ENCODE measurements around the gene HLA-F. TPM values are rescaled to one million over a fixed set of nuclear protein-coding genes. Genes with fewer than 3 reads are reported as not detected.

Gene HLA-F
- total and polyA plus RNA-seq, 2 experiments from 2014 or later = 0.43 to 0.93 TPM

DNA sequence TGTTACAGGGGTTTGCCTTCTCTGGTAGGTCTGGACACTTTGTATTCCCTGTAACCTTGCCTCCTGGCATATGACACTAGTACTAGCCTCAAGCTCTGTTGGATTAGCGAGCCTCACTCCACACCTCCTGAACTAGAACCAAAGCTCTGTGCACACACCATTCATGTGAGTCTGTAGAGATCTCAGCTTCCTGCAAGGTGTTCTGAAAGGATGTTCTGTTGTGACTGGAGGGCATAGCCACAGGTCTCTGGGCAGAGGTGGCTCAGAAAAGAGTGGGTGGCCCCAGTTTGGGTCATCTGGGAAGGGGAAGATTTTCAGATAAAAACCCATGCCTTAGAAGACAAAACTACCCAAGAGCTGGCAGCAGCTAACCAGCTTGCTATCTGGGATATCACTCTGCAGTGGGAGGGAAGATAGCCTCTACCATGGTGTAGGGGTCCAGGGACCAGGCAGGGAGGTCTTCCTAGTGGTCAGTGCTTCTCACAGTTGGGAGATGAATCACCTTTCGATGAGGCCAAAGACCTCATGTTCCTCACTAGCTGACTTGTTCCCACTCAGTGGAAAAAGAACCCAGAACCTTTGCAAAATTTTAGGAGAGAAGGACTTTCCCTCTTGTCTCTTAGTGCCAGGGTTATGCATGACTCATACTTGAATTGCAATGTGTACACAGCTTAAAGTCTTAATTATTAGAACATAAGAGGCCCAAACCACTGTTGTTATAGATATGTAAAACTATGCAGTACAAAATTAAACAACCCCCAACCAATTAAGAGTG lies 41.4 kb downstream of the HLA-F start:
- H3K27ac ChIP-seq = no peak overlapping the region
- no peaks in the 10 kb centered on the region for H3K36me3 ChIP-seq (ENCODE audit: low read depth)
- no peaks in the 10 kb centered on the region for H3K79me2 ChIP-seq (ENCODE audit: insufficient read depth)
- H3K4me3 ChIP-seq = no peak overlapping the region
- H2AFZ ChIP-seq = no peak overlapping the region
- DNase-seq = peak; percentile 57
- peak overlapping the region; percentile 64 for H3K4me2 ChIP-seq (ENCODE audit: unreplicated experiment)
- H3K4me1 ChIP-seq (ENCODE audit: insufficient read depth) = peaks cover 34% of the 10 kb centered on the region
- in situ Hi-C loops (cut with MboI) = no loop called here
- H3K27me3 ChIP-seq (replicated peaks; ENCODE audit: insufficient read depth) = no peaks in the 10 kb centered on the region
- H3F3A ChIP-seq (ENCODE audit: insufficient read depth) = peaks cover 13% of the 10 kb centered on the region
- no peaks in the 10 kb centered on the region for H3K9me2 ChIP-seq (ENCODE audit: insufficient read depth)
- no peak overlapping the region for H3K9ac ChIP-seq
- TF ChIP-seq EZH2phosphoT487 (IDR thresholded peaks at IDR 0.05; ENCODE audit: insufficient read depth, low read depth) = no peak
- no peak for TF ChIP-seq EZH2 (IDR thresholded peaks at IDR 0.05; ENCODE audit: insufficient read depth, poor library complexity, severe bottlenecking)
- WGBS, 2 experiments (ENCODE audit: low coverage in 1 of 2, low lambda C conversion rate in 2 of 2, missing lambda C conversion rate in 2 of 2) = 46 to 51% methylated on average over 2 of the region's 2 CpGs
- no peaks in the 10 kb centered on the region for H4K20me1 ChIP-seq (ENCODE audit: insufficient read depth)
- no peaks in the 10 kb centered on the region for H3K9me3 ChIP-seq (ENCODE audit: low read depth)

DNA sequence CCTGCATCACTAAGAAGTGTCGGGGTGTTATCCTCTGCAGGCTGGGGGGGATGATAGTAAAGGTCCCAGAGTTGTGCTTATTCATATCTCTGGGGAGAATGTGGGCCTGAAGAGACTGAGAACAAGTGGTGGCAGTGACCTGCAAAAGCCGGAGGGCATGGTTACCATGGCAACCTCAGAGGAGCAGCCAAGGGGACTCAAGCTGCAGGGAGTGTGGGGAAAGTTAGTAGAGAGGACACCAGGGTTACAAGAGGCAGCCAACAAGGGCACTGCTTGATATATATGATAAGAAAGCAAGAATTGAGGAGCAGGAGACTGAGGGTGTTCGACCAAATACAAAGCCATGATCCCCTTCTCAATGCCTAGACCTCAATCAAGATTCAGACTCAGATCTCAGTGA lies 46.1 kb downstream of the HLA-F start:
- H3K27me3 ChIP-seq (replicated peaks; ENCODE audit: insufficient read depth) = no peaks in the 10 kb centered on the region
- H3K36me3 ChIP-seq (ENCODE audit: low read depth) = no peaks in the 10 kb centered on the region
- H3K4me2 ChIP-seq (ENCODE audit: unreplicated experiment) = no peak overlapping the region
- no peak overlapping the region for H2AFZ ChIP-seq
- H3K4me1 ChIP-seq (ENCODE audit: insufficient read depth) = peaks cover 10% of the 10 kb centered on the region
- 52 to 62% methylated on average over 3 of the region's 3 CpGs for WGBS, 2 experiments (ENCODE audit: low coverage in 1 of 2, low lambda C conversion rate in 2 of 2, missing lambda C conversion rate in 2 of 2)
- no peak overlapping the region for H3K4me3 ChIP-seq
- in situ Hi-C loops (cut with MboI) = no loop called here
- H3K79me2 ChIP-seq (ENCODE audit: insufficient read depth) = no peaks in the 10 kb centered on the region
- H3K9ac ChIP-seq = no peak overlapping the region
- H3K9me2 ChIP-seq (ENCODE audit: insufficient read depth) = no peaks in the 10 kb centered on the region
- H4K20me1 ChIP-seq (ENCODE audit: insufficient read depth) = no peaks in the 10 kb centered on the region
- peaks cover 5% of the 10 kb centered on the region for H3F3A ChIP-seq (ENCODE audit: insufficient read depth)
- no peak for DNase-seq
- no peak overlapping the region for H3K27ac ChIP-seq
- TF ChIP-seq EZH2 (IDR thresholded peaks at IDR 0.05; ENCODE audit: insufficient read depth, poor library complexity, severe bottlenecking) = no peak
- no peak for TF ChIP-seq EZH2phosphoT487 (IDR thresholded peaks at IDR 0.05; ENCODE audit: insufficient read depth, low read depth)
- no peaks in the 10 kb centered on the region for H3K9me3 ChIP-seq (ENCODE audit: low read depth)

DNA sequence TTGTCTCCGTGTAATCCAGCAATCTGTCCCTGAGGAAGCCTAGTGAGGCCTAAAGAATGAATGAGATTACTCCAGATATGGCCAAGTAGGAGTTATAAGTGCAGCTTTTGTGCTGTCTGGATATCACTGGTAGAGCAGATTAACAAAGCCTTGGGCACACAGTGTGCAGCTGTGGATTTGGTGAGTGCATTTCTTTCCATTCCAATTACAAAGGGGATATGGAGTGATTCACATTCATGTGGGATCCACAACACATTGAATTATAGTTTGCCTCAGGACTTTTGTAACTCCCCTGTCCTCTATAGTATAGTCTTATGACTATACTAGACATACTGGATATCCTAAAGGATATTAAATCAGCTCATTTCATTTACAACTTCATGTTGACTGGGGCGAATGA lies 47.1 kb downstream of the HLA-F start:
- in situ Hi-C loops (cut with MboI) = no loop called here

DNA sequence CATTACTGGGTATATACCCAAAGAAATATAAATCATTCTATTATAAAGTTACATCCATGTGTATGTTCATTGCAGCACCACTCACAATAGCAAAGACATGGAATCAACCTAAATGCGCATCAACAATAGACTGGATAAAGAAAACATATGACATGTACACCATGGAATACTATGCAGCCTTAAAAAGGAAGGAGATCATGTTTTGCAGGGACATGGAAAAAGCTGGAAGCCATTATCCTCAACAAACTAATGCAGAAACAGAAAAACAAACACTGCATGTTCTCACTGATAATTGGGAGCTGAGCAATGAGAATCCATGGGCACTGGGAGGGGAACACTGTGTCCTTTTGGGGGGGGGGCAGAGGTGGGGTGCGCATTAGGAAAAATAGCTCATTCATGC lies 53.5 kb downstream of the HLA-F start:
- Histone ChIP-seq H3K9me2 (ENCODE audit: insufficient read depth) (no peaks in the 10 kb centered on the region), H3K9ac (no peak overlapping the region), H3K4me2 (ENCODE audit: unreplicated experiment) (no peak overlapping the region), H3K27me3 (replicated peaks; ENCODE audit: insufficient read depth) (peaks cover 13% of the 10 kb centered on the region), H2AFZ (no peak overlapping the region), H3K79me2 (ENCODE audit: insufficient read depth) (no peaks in the 10 kb centered on the region), H3K27ac (no peak overlapping the region), H3K4me3 (no peak overlapping the region), H3K36me3 (ENCODE audit: low read depth) (no peaks in the 10 kb centered on the region), H4K20me1 (ENCODE audit: insufficient read depth) (no peaks in the 10 kb centered on the region), H3K9me3 (ENCODE audit: low read depth) (no peaks in the 10 kb centered on the region), H3F3A (ENCODE audit: insufficient read depth) (no peaks in the 10 kb centered on the region), H3K4me1 (ENCODE audit: insufficient read depth) (no peaks in the 10 kb centered on the region)
- in situ Hi-C loops (cut with MboI) = no loop called here
- no peak for DNase-seq
- TF ChIP-seq EZH2 (IDR thresholded peaks at IDR 0.05; ENCODE audit: insufficient read depth, poor library complexity, severe bottlenecking) = no peak
- no peak for TF ChIP-seq EZH2phosphoT487 (IDR thresholded peaks at IDR 0.05; ENCODE audit: insufficient read depth, low read depth)
- 41 to 52% methylated on average over 2 of the region's 2 CpGs for WGBS, 2 experiments (ENCODE audit: low coverage in 1 of 2, low lambda C conversion rate in 2 of 2, missing lambda C conversion rate in 2 of 2)

More for the DNA sequence above, 47.1 kb downstream of the HLA-F start:
- DNase-seq = no peak
- WGBS, 2 experiments (ENCODE audit: low coverage in 1 of 2, low lambda C conversion rate in 2 of 2, missing lambda C conversion rate in 2 of 2) = 31 to 45% methylated on average over 2 of the region's 2 CpGs
- Histone ChIP-seq H3K27ac (no peak overlapping the region), H3K4me3 (no peak overlapping the region), H3K9me3 (ENCODE audit: low read depth) (no peaks in the 10 kb centered on the region), H3K4me2 (ENCODE audit: unreplicated experiment) (no peak overlapping the region), H3K4me1 (ENCODE audit: insufficient read depth) (no peaks in the 10 kb centered on the region; the same call in 1 of the 2 replicates), H3K36me3 (ENCODE audit: low read depth) (no peaks in the 10 kb centered on the region), H2AFZ (no peak overlapping the region), H3K79me2 (ENCODE audit: insufficient read depth) (no peaks in the 10 kb centered on the region), H3K9me2 (ENCODE audit: insufficient read depth) (no peaks in the 10 kb centered on the region), H3K27me3 (replicated peaks; ENCODE audit: insufficient read depth) (0 out of 2 replicates have a peak, but pooled peaks cover 3% of the 10 kb centered on the region), H4K20me1 (ENCODE audit: insufficient read depth) (no peaks in the 10 kb centered on the region), H3K9ac (no peak overlapping the region), H3F3A (ENCODE audit: insufficient read depth) (no peaks in the 10 kb centered on the region)
- TF ChIP-seq EZH2phosphoT487 (IDR thresholded peaks at IDR 0.05; ENCODE audit: insufficient read depth, low read depth) = no peak
- no peak for TF ChIP-seq EZH2 (IDR thresholded peaks at IDR 0.05; ENCODE audit: insufficient read depth, poor library complexity, severe bottlenecking)

Small RNA genes within 50 kb of the gene (small RNA-seq; reads per million reads assigned to genes)
- gene AL645939.2 (ENCODE audit: low read depth, low replicate concordance) = not detected
- not detected for gene AL645939.3 (ENCODE audit: low read depth, low replicate concordance)
- not detected for gene AL645939.4 (ENCODE audit: low read depth, low replicate concordance)
- not detected for gene RF00019 (ENCODE audit: low read depth, low replicate concordance)

Other genes with a start within 250 kb of the HLA-F start
- gene MAS1L, start 235.5 kb upstream of the HLA-F start, total RNA-seq (2014; rRNA removed; shearing (Covaris generic)) = not detected in 2 replicates
- gene MAS1L, start 235.5 kb upstream of the HLA-F start, polyA plus RNA-seq (2016; fragmentation: Nextera tagmentation; extraction: Ambion mirVana) = not detected in 2 replicates
- not detected in 2 replicates for gene UBD, start 163.7 kb upstream of the HLA-F start, total RNA-seq (2014; rRNA removed; shearing (Covaris generic))
- gene UBD, start 163.7 kb upstream of the HLA-F start, polyA plus RNA-seq (2016; fragmentation: Nextera tagmentation; extraction: Ambion mirVana) = not detected in 2 replicates
- not detected in 2 replicates for gene OR2H2, start 138.3 kb upstream of the HLA-F start, total RNA-seq (2014; rRNA removed; shearing (Covaris generic))
- not detected in 2 replicates for gene OR2H2, start 138.3 kb upstream of the HLA-F start, polyA plus RNA-seq (2016; fragmentation: Nextera tagmentation; extraction: Ambion mirVana)
- 4.6 and 5.3 TPM in 2 replicates for gene GABBR1, start 90.3 kb upstream of the HLA-F start, total RNA-seq (2014; rRNA removed; shearing (Covaris generic))
- 5.8 and 6.1 TPM in 2 replicates for gene GABBR1, start 90.3 kb upstream of the HLA-F start, polyA plus RNA-seq (2016; fragmentation: Nextera tagmentation; extraction: Ambion mirVana)
- not detected in 2 replicates for gene MOG, start 66.3 kb upstream of the HLA-F start, total RNA-seq (2014; rRNA removed; shearing (Covaris generic))
- not detected in 2 replicates for gene MOG, start 66.3 kb upstream of the HLA-F start, polyA plus RNA-seq (2016; fragmentation: Nextera tagmentation; extraction: Ambion mirVana)
- gene ZFP57, start 42.3 kb upstream of the HLA-F start, total RNA-seq (2014; rRNA removed; shearing (Covaris generic)) = not detected in 2 replicates
- not detected in 2 replicates for gene ZFP57, start 42.3 kb upstream of the HLA-F start, polyA plus RNA-seq (2016; fragmentation: Nextera tagmentation; extraction: Ambion mirVana)
- gene HLA-G, start 104.4 kb downstream of the HLA-F start, total RNA-seq (2014; rRNA removed; shearing (Covaris generic)) = not detected in 2 replicates
- gene HLA-G, start 104.4 kb downstream of the HLA-F start, polyA plus RNA-seq (2016; fragmentation: Nextera tagmentation; extraction: Ambion mirVana) = 1.5 and 1.7 TPM in 2 replicates
- gene HLA-A, start 219.1 kb downstream of the HLA-F start, total RNA-seq (2014; rRNA removed; shearing (Covaris generic)) = 546 and 634 TPM in 2 replicates
- gene HLA-A, start 219.1 kb downstream of the HLA-F start, polyA plus RNA-seq (2016; fragmentation: Nextera tagmentation; extraction: Ambion mirVana) = 508 and 529 TPM in 2 replicates

Data from GM23248 (cell line).